Esophagus (tissue), 2 donors: Measurements from ENCODE around the gene EPHX1. TPM values are rescaled to one million over a fixed set of nuclear protein-coding genes. Genes with fewer than 3 reads are reported as not detected.

ENCODE experiments used
- H3K27ac ChIP-seq, 2 donors: one replicate each; pipeline ENCODE4 v1.5.1; 2013; ENCODE audit warnings: low read depth in 2 of 2, mild to moderate bottlenecking in 2 of 2, inconsistent platforms in 1 of 2, low read length in 1 of 2, moderate library complexity in 1 of 2
- H3K27me3 ChIP-seq, 2 donors: one replicate each; pipeline ENCODE4 v1.6.1; 2013; ENCODE audit warnings: low read length in 2 of 2, control low read depth in 1 of 2, mild to moderate bottlenecking in 1 of 2; ENCODE audit not compliant: insufficient read depth in 2 of 2, control insufficient read depth in 1 of 2
- H3K36me3 ChIP-seq, 2 donors: one replicate each; pipeline ENCODE4 v1.6.1; 2013; ENCODE audit warnings: low read length in 1 of 2; ENCODE audit not compliant: control insufficient read depth in 2 of 2, insufficient read depth in 2 of 2
- H3K4me1 ChIP-seq, 2 donors: one replicate each; pipeline ENCODE4 v1.6.1; 2013; ENCODE audit warnings: low read length in 1 of 2; ENCODE audit not compliant: control insufficient read depth in 2 of 2, insufficient read depth in 2 of 2
- H3K4me3 ChIP-seq, 2 donors: one replicate each; pipeline ENCODE4 v1.5.1; 2013; ENCODE audit warnings: low read length in 2 of 2, mild to moderate bottlenecking in 2 of 2, low read depth in 1 of 2, moderate library complexity in 1 of 2
- H3K9me3 ChIP-seq, 2 donors: one replicate each; pipeline ENCODE4 v1.6.1; 2013; ENCODE audit warnings: mild to moderate bottlenecking in 2 of 2, low read depth in 1 of 2, low read length in 1 of 2, moderate library complexity in 1 of 2; ENCODE audit not compliant: control insufficient read depth in 2 of 2, insufficient read depth in 1 of 2
- WGBS, 2 donors: extraction: QIAGEN DNeasy Blood & Tissue Kit; methylation state at CpG; one replicate each; pipeline ENCODE4 v1.1.7; 2013; 5-methylcytosine and 5-hydroxymethylcytosine counted together
- polyA plus RNA-seq, 2 donors: library from polyadenylated mRNA; stranded (reverse); fragments of 200-250 nt; gene quantifications; one replicate each; pipeline ENCODE4 v1.2.3, GENCODE V29; 2013
- donor health status: healthy with polysubstance abuse.
- donor health status: Bipolar disorder and iron deficiency.

Gene EPHX1
- polyA plus RNA-seq, 2 donors, result 62.5 to 90.7 TPM

DNA sequence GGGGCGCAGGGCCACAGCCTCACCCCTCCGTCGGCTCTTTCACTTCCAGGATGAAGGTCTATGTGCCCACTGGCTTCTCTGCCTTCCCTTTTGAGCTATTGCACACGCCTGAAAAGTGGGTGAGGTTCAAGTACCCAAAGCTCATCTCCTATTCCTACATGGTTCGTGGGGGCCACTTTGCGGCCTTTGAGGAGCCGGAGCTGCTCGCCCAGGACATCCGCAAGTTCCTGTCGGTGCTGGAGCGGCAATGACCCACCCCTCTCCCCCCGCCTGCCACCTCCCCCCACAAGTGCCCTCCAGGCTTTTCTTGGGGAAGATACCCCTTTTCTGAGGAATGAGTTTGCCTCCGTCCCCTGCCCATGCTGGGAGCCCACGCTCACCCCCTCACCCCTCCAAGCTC lies 35.2 kb downstream of the EPHX1 start:
- peaks cover 15 to 49% of the 10 kb centered on the region in 2 donors for H3K36me3 ChIP-seq
- no peaks in the 10 kb centered on the region for H3K9me3 ChIP-seq
- H3K27me3 ChIP-seq, result no peaks in the 10 kb centered on the region
- no peak overlapping the region for H3K4me3 ChIP-seq
- H3K27ac ChIP-seq, result no peak overlapping the region
- peaks cover 3 to 9% of the 10 kb centered on the region in 2 donors for H3K4me1 ChIP-seq
- WGBS, 2 donors, result 80 to 84% methylated on average over 14 of the region's 14 CpGs

DNA sequence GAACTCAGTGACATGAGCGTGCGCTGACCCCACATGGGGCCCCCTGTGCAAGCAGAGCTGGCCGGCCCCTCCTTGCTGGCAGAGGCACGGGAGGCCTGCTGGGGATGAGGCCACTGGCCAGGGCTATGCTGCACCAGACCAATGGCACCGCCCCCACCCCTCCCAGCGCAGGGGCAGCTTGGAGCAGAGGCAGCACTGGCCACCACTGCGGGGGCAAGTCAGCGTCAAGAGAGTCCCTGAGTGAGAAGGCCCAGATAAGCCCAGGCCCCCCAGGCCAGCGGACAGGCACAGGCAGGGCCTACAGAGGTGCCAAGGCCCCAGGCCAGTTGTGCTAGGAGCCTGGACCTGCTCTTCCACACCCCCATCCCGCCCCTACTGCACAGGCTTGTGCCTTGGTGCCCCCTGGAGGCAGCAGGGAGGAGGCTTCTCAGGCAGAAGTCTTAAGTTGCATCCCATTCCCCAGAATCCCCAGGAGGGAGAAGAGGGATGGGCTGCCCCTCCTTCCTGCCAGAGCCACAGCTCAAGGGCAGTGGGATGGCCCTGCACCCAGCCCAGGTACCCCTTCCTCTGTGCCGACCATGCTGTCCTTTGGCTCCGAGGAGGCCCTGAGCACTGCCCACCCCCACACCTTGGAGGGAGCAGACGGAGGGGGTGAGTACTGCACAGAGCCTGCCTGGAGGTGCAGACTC lies 35.8 kb downstream of the EPHX1 start:
- H3K4me1 ChIP-seq, result peaks cover 3 to 9% of the 10 kb centered on the region in 2 donors
- H3K27me3 ChIP-seq, result no peaks in the 10 kb centered on the region
- H3K4me3 ChIP-seq, result no peak overlapping the region
- WGBS, 2 donors, result 52 to 61% methylated on average over 13 of the region's 13 CpGs
- H3K9me3 ChIP-seq, result no peaks in the 10 kb centered on the region
- no peak overlapping the region for H3K27ac ChIP-seq
- H3K36me3 ChIP-seq, result peaks cover 13 to 48% of the 10 kb centered on the region in 2 donors

DNA sequence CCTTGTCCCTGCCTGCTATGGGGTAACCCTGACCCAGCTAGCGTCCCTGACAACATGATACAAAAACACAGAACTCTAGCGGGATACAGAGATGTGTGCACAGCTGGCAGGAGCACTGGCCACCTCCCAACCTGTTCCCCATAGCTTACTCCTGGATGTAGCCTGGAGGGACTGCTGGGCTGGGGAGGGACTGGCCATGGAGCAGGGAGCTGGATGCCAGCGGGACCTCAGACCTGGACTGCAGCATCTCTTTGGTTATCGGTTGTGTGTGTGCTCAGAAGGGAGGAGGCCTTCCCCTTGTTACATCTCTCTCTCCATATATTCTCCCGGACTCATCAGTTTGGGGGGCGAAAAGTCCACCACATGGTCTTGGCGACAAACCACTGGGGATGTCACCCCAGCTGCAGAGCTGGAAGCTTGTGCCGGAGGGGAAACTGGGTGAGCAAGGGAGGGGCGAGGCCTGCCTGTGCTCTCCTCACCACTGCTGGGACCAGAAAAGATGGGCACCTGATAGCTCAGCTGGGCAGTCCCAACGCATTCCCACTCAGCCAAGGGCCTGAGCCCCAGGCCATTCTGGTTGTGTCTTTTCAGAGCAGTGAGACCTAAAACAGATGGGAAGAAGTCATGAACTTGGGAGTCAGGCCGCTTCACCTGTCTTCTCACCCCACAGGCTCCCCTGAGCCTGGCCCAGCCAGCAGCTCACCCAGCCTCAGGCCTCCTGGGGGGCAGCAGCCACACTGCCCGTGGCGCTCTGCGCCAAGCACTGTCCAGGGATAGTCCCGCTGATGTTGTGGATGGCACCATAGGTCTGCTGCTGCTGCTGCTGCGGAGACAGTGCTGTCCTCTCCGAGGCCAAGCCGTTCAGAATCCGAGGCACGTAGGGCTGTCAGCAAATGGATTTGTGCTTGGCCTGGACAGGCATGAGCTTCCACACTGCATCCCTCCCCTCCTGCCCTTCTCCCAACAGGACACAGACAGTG lies 36.7 kb downstream of the EPHX1 start:
- Histone ChIP-seq H3K27ac (no peak overlapping the region), H3K36me3 (peaks cover 13 to 48% of the 10 kb centered on the region in 2 donors), H3K4me3 (no peak overlapping the region), H3K27me3 (no peaks in the 10 kb centered on the region), H3K9me3 (no peaks in the 10 kb centered on the region), H3K4me1 (peaks cover 3 to 9% of the 10 kb centered on the region in 2 donors)
- WGBS, 2 donors, result 84% methylated on average over 20 of the region's 20 CpGs

DNA sequence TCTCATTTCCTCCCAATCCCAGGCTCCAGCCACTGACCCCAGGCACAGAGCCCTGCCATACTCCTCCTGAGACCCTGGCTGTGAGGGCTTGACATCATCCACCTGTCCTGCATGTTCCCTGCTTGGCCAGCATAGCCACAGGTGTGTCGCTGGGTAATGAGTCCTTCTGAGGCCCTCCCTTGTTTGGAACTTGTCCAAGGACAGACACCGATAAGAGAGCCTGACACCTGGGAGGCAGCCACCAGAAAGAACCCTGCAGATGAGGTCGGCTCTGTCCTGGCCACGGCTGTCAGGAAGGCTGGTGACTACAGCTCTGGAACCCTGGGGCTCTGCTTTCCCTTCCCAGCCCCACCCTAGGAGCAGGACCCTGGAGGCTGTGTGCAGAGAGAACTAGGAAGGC lies 37.7 kb downstream of the EPHX1 start:
- WGBS, 2 donors, result 38 to 46% methylated on average over 4 of the region's 4 CpGs

GRCh38 chr1:225848030-225848955 lies 38.4 kb downstream of the EPHX1 start:
- Histone ChIP-seq H3K36me3 (peaks cover 10 to 49% of the 10 kb centered on the region in 2 donors), H3K27me3 (no peaks in the 10 kb centered on the region), H3K27ac (no peak overlapping the region), H3K9me3 (no peaks in the 10 kb centered on the region), H3K4me1 (peaks cover 3 to 9% of the 10 kb centered on the region in 2 donors), H3K4me3 (no peak overlapping the region)
- WGBS, 2 donors, result 54 to 68% methylated on average over 16 of the region's 16 CpGs

More for the DNA sequence above, 37.7 kb downstream of the EPHX1 start:
- Histone ChIP-seq H3K36me3 (peaks cover 10 to 45% of the 10 kb centered on the region in 2 donors), H3K27ac (no peak overlapping the region), H3K27me3 (no peaks in the 10 kb centered on the region), H3K9me3 (no peaks in the 10 kb centered on the region), H3K4me1 (peaks cover 3 to 9% of the 10 kb centered on the region in 2 donors), H3K4me3 (no peak overlapping the region)

DNA sequence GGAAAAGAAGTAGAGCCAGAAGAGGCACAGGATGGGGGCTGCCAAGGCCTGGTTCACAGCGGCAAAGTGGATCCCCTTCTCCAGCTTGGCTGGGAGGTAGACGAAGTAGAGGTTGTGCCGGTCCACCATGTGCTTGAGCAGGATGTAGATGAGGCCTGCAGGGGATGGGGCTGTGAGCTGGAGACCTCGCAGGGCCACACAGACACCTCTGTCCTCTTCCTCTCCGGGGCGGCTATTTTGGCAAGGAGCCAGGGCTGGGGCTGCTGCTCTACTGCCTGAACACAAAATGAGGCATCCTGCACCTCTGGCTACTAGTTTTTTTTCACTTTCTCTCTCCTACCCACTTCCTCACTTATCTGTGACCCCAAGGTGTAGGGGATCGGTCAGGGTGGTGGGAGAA lies 40.0 kb downstream of the EPHX1 start:
- peaks cover 7 to 49% of the 10 kb centered on the region in 2 donors for H3K36me3 ChIP-seq
- peaks cover 3 to 6% of the 10 kb centered on the region in 2 donors for H3K4me1 ChIP-seq
- no peak overlapping the region for H3K4me3 ChIP-seq
- whole genome bisulfite sequencing, 2 donors, result 65 to 66% methylated on average over 7 of the region's 7 CpGs
- no peaks in the 10 kb centered on the region for H3K9me3 ChIP-seq
- H3K27me3 ChIP-seq, result no peaks in the 10 kb centered on the region
- H3K27ac ChIP-seq, result no peak overlapping the region

- no peak overlapping the region for H3K27ac ChIP-seq
- 95 to 96% methylated on average over 7 of the region's 7 CpGs for WGBS, 2 donors
- H3K27me3 ChIP-seq, result no peaks in the 10 kb centered on the region
- peaks cover 7 to 48% of the 10 kb centered on the region in 2 donors for H3K36me3 ChIP-seq
- peaks cover 3 to 6% of the 10 kb centered on the region in 2 donors for H3K4me1 ChIP-seq
- no peaks in the 10 kb centered on the region for H3K9me3 ChIP-seq
- H3K4me3 ChIP-seq, result no peak overlapping the region
Observed at GRCh38 chr1:225850370-225850769, 40.4 kb downstream of the EPHX1 start.

DNA sequence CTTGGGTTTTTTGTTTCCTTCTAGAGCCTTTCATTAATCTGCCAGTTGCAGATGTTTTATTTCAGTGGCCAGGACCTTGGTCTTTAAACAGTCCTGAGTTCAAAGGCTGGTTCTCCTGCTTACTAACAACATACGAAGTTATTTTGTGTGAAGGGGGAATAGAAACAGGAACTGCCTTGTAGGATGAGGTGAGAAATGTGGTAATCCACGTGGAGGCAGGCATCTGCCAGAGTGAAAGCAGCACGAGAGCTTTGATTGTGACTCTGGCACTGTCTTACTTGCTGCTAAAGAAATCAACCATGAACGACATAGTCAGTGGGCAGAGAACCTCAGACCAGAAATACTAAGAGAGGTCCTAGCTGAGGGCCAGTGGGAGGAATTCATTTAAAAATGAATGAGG lies 41.9 kb downstream of the EPHX1 start:
- WGBS, 2 donors, result 36 to 48% methylated on average over 4 of the region's 4 CpGs
- H3K9me3 ChIP-seq, result no peaks in the 10 kb centered on the region
- no peak overlapping the region for H3K4me3 ChIP-seq
- no peaks in the 10 kb centered on the region for H3K4me1 ChIP-seq
- peaks cover 0 to 37% of the 10 kb centered on the region in 2 donors for H3K36me3 ChIP-seq
- no peak overlapping the region for H3K27ac ChIP-seq
- no peaks in the 10 kb centered on the region for H3K27me3 ChIP-seq
